Occipital lobe (tissue), 2 donors: Measurements from ENCODE around the gene IFITM2. TPM values are rescaled to one million over a fixed set of nuclear protein-coding genes. Genes with fewer than 3 reads are reported as not detected.

Source experiments
- small RNA-seq: library from RNA; depleted of rRNA; stranded (forward); fragments of <200 nt; gene quantifications from one replicate; pipeline ENCODE3, GENCODE V24; 2014
- total RNA-seq: library from RNA; depleted of rRNA; stranded (reverse); fragments of >200 nt; gene quantifications from one replicate; pipeline ENCODE4 v1.2.3, GENCODE V29; 2014

Gene IFITM2
- total RNA-seq, 1 donor from 2014 or later, result 1.6 TPM

Small RNA genes within 50 kb of the gene (small RNA-seq; reads per million reads assigned to genes)
- gene AC136475.6, result not detected

Other genes starting within 250 kb of the IFITM2 start
- not detected for gene SCGB1C1, start 114.7 kb upstream of the IFITM2 start, total RNA-seq
- 5.3 TPM for gene BET1L, start 100.4 kb upstream of the IFITM2 start, total RNA-seq
- 91.7 TPM for gene RIC8A, start 100.1 kb upstream of the IFITM2 start, total RNA-seq
- gene SIRT3, start 71.5 kb upstream of the IFITM2 start, total RNA-seq, result 11.1 TPM
- gene PSMD13, start 70.8 kb upstream of the IFITM2 start, total RNA-seq, result 80.3 TPM
- gene NLRP6, start 29.4 kb upstream of the IFITM2 start, total RNA-seq, result not detected
- 1.4 TPM for gene PGGHG, start 18.7 kb upstream of the IFITM2 start, total RNA-seq
- gene IFITM5, start 8.3 kb upstream of the IFITM2 start, total RNA-seq, result not detected
- gene IFITM1, start 6.2 kb downstream of the IFITM2 start, total RNA-seq, result 6.9 TPM
- gene IFITM3, start 13.0 kb downstream of the IFITM2 start, total RNA-seq, result 5.5 TPM
- gene B4GALNT4, start 61.7 kb downstream of the IFITM2 start, total RNA-seq, result 99.5 TPM
- gene PKP3, start 86.4 kb downstream of the IFITM2 start, total RNA-seq, result under 0.01 TPM
- gene SIGIRR, start 107.2 kb downstream of the IFITM2 start, total RNA-seq, result 14.8 TPM
- not detected for gene ANO9, start 134.2 kb downstream of the IFITM2 start, total RNA-seq
- gene PTDSS2, start 142.5 kb downstream of the IFITM2 start, total RNA-seq, result 21.8 TPM
- 42.1 TPM for gene RNH1, start 199.4 kb downstream of the IFITM2 start, total RNA-seq
- gene HRAS, start 227.8 kb downstream of the IFITM2 start, total RNA-seq, result 27.0 TPM
- gene LRRC56, start 229.7 kb downstream of the IFITM2 start, total RNA-seq, result 1.1 TPM